A549 treated with RU486 at 1 μM for 4 hours (cell line): ENCODE data around the gene FLG2. TPM values are rescaled to one million over a fixed set of nuclear protein-coding genes. Genes with fewer than 3 reads are reported as not detected.

Source experiments
- total RNA-seq: library from RNA; stranded (reverse); fragments of 200-300 nt; extraction: Qiagen RNA extraction; gene quantifications from 5 replicates; pipeline ENCODE4 v1.2.3, GENCODE V29; 2022; ENCODE audit warnings: low read depth

Gene FLG2
- total RNA-seq = not detected in 5 replicates

DNA sequence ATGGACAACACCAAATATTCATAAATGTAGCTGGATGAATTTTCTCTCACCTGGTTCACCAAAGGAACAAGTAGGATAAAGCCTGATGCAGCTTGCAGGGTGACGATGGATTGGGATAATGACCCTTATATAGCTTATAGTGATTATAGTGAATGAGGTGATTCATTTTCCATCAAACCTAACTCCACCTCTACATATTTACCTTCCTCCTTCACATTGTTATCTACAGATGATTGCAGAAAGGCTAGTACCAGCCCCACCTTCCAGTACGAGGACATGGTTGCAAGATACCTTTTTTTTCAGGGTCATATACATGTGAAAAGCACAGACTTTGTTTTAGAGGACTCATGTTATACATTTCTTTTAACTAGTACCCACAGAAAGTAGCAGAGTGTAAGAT lies at the start of gene FLG2:
TSS of gene FLG2 (minus strand) at position 101 of the 400 bp plus-strand sequence. CDS start 1,122 bp downstream, outside the sequence.

DNA sequence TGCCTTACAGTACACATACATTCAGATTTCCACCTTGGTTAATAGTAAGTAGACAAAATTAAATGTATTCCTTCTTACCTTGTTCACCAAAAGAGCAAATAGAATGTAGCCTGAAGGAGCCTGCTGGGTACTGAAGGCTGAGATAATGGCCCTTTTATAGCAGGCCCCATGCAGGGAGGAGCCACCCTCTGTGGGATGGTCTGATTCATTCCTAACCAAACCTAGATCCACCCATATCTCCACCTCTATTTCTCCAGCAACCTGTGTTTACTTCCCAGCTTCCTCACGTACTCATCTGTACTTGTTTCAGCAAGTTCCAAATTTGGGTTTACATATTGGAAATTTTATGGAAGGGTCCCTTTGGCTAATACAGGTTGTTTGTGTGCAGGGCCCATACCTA lies 34.7 kb downstream of the FLG2 start, which contains the start of gene FLG:
TSS of gene FLG (minus strand) at position 129 of the 400 bp plus-strand sequence. CDS start 9,783 bp downstream, outside the sequence.

Other genes starting within 250 kb of the FLG2 start
- 0.14 to 0.33 TPM (median 0.22 TPM) in 5 replicates for gene TCHH, start 244.6 kb downstream of the FLG2 start, total RNA-seq
- gene RPTN, start 200.8 kb downstream of the FLG2 start, total RNA-seq = not detected in 5 replicates
- gene HRNR, start 135.8 kb downstream of the FLG2 start, total RNA-seq = not detected in 5 replicates
- not detected in 5 replicates for gene FLG, start 34.8 kb downstream of the FLG2 start, total RNA-seq
- gene CRNN, start 54.3 kb upstream of the FLG2 start, total RNA-seq = not detected in 5 replicates
- gene LCE5A, start 150.8 kb upstream of the FLG2 start, total RNA-seq = not detected in 5 replicates
- gene CRCT1, start 154.5 kb upstream of the FLG2 start, total RNA-seq = 0.45 to 0.51 TPM in 2 of 5 replicates, not detected in the others
- gene LCE3E, start 206.8 kb upstream of the FLG2 start, total RNA-seq = 0.30 TPM in 1 of 5 replicates, not detected in the others
- gene LCE3D, start 220.5 kb upstream of the FLG2 start, total RNA-seq = 0.96 to 1.3 TPM (median 0.97 TPM) in 3 of 5 replicates, not detected in the others
- not detected in 5 replicates for gene LCE3C, start 240.2 kb upstream of the FLG2 start, total RNA-seq